NT2/D1 (cell line): ENCODE results near the gene ADAM19.

Experiments used
- YY1 ChIP-seq: IDR thresholded peaks from 2 replicates; pipeline ENCODE4 v1.6.1; 2011; ENCODE audit not compliant: insufficient read length, insufficient read depth
- ZNF274 ChIP-seq: IDR thresholded peaks from 2 replicates; pipeline ENCODE4 v1.6.1; 2011; ENCODE audit warnings: mild to moderate bottlenecking, low read depth, low read length

DNA sequence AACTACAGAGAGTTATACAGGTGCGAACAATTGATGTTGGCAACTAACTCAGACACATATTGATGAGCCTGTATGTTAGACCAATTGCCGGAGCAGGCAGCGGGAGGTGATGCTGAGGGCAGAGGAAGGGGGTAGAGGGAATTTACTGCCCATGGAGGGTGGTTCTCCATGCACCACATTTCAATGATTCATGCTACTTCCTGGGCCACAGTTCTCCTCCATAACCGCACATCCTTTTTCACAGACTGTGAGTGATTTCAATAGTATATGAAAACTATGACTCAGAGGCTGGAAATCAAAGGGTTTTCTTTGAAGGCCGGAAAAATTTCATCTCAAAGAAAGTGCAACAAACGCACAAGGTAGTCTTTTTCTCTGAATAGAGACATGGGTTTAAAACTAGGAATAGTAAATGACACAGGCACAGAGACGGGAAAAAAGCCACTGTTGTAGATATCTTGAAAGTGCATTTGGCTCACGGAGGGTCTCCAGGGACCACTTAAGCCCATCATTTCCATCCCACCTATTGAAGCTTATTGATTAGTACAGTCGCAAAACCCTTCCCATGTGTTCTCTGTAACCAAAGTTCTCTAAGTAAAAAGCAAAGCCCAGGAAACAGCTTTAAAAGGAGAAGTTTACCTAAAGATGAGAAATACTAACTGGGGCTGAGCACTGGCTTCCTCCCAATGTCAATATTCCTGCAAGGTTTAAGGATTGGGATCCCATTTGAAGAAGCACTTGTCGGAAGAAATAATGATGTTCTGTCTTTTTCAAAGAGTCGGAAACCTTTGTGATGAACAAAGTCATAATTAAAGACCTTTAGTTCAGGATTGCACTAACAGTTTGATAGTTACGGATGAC, 28.0 kb upstream of the ADAM19 start:
- TF ChIP-seq ZNF274 (no peak), YY1 (no peak)
